Measurements from ENCODE around the gene FMR1NB.

DNA sequence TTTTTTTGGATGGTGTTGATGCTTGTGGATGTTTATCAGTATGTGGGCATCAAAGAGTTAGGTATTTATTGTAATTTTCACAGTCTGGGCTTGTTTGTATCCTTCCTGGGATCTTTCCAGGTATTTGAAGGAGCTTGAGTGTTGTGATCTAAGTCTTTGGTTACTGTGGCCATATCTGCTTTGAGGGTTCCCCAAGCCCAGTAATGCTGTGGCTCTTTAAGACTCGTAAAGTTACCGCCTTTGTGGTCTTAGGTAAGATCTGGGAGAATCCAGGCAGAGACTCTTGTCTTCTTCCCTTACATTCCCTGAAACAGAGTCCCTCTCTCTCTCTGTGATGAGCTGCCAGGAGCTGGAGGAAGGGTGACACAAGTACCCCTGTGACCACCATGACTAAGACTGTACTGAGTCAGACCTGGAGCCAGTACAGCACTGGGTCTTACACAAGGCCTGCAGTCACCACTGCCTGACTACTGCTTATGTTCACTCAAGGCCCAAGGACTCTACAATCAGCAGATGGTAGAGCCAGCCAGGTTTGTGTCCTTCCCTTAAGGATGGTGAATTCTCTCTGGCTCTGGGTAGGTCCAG, 62.2 kb downstream of the FMR1NB start:
- TF ChIP-seq, protein P1, sequence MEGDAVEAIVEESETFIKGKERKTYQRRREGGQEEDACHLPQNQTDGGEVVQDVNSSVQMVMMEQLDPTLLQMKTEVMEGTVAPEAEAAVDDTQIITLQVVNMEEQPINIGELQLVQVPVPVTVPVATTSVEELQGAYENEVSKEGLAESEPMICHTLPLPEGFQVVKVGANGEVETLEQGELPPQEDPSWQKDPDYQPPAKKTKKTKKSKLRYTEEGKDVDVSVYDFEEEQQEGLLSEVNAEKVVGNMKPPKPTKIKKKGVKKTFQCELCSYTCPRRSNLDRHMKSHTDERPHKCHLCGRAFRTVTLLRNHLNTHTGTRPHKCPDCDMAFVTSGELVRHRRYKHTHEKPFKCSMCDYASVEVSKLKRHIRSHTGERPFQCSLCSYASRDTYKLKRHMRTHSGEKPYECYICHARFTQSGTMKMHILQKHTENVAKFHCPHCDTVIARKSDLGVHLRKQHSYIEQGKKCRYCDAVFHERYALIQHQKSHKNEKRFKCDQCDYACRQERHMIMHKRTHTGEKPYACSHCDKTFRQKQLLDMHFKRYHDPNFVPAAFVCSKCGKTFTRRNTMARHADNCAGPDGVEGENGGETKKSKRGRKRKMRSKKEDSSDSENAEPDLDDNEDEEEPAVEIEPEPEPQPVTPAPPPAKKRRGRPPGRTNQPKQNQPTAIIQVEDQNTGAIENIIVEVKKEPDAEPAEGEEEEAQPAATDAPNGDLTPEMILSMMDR (IDR thresholded peaks at IDR 0.05; ENCODE audit: insufficient read depth, low read depth, low read length), result no peak
- no peak for TF ChIP-seq EZH2 (IDR thresholded peaks at IDR 0.05; ENCODE audit: insufficient read depth, low read length)

Data from astrocyte (in vitro differentiated cells and primary cell).